NCI-H82 (cell line): ENCODE results near the gene HNF1A.
A peak's percentile ranks its signal among the peaks of the same experiment; 100 is the strongest.

ENCODE experiments used
- DNase-seq: peaks from one replicate; lab custom pipeline; 2025; lab: John Stamatoyannopoulos, UW

HNF1A gene

GRCh38 chr12:120959111-120959878, 19.0 kb upstream of the HNF1A start:
- DNase-seq, result peak; percentile 23

- no peak for DNase-seq
Measured at GRCh38 chr12:120960657-120961056, 17.7 kb upstream of the HNF1A start.

- DNase-seq, result peak; percentile 26
Measured at GRCh38 chr12:120961604-120962531, 16.5 kb upstream of the HNF1A start.

- no peak for DNase-seq
Measured at GRCh38 chr12:120962532-120963020, 15.8 kb upstream of the HNF1A start.

DNA sequence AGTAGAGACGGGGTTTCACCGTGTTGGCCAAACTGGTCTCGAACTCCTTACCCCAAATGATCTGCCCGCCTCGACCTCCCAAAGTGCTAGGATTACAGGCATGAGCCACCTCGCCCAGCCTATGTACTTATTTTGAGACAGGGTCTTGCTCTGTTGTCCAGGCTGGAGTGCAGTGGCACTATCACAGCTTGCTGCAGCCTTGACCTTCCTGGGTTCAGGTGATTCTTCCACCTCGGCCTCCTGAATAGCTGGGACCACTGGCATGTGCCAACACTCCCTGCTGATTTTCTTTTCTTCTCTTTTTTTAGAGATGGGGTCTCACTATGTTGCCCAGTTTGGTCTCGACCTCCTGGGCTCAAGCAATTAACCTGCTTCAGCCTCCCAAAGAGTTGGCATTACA, 14.0 kb upstream of the HNF1A start:
- DNase-seq, result no peak

- no peak for DNase-seq
Measured at GRCh38 chr12:120965534-120966091, 12.7 kb upstream of the HNF1A start.

DNA sequence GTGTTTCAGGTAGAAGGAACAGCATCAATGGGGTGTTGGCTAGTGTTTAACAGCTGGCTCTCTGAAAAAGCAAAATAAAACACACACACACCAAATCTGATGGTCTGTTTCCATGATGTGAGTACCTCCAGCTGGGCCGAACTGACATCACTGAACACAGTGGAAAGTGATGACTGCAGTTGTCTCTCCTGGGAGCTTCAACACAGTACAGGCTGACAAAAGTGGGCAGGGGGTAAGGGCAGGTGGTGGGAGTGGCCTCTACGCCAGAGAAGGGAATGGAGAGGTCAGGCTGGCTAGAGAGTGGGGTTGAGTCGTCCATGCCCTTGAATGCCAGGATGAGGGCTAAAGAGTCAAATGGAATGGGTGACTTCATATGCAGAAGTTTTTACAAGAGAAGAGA, 8.0 kb upstream of the HNF1A start:
- no peak for DNase-seq

GRCh38 chr12:120971299-120972180, 6.8 kb upstream of the HNF1A start:
- peak; percentile 64 for DNase-seq

GRCh38 chr12:120972870-120973543, 5.3 kb upstream of the HNF1A start:
- no peak for DNase-seq

DNA sequence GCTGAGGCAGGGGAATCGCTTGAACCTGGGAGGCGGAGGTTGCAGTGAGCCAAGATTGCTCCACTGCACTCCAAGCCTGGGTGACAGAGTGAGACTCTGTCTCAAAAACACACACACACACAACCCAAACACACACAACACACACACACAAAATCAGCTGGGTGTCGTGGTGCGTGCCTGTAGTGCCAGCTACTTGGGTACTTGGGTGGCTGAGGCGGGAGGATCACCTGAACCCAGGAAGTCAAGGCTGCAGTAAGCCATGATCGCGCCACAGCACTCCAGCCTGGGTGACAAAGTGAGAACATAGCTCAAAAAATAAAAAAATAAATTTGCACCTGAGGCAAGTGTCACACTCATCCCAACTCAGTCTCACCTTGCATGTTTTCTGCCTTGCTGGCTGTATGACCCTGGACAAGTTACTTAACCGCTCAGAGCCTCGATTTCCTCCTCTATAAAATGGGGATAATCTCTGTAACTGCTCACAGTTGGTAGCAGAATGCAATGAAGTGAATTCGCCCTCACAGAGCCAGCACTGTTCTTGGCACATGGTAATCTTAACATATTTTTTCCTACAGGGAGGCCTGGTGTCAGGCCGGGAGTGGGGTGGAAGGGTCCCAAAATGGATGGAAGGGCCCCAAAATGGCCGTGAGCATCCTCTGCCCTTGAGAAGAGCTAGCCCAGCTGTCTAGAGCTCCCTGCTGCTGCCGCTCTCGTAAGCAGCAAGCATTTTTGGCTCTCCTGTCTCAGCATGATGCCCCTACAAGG, 630 bp upstream of the HNF1A start:
- no peak for DNase-seq

GRCh38 chr12:120979220-120979861, 998 bp downstream of the HNF1A start:
- no peak for DNase-seq

DNA sequence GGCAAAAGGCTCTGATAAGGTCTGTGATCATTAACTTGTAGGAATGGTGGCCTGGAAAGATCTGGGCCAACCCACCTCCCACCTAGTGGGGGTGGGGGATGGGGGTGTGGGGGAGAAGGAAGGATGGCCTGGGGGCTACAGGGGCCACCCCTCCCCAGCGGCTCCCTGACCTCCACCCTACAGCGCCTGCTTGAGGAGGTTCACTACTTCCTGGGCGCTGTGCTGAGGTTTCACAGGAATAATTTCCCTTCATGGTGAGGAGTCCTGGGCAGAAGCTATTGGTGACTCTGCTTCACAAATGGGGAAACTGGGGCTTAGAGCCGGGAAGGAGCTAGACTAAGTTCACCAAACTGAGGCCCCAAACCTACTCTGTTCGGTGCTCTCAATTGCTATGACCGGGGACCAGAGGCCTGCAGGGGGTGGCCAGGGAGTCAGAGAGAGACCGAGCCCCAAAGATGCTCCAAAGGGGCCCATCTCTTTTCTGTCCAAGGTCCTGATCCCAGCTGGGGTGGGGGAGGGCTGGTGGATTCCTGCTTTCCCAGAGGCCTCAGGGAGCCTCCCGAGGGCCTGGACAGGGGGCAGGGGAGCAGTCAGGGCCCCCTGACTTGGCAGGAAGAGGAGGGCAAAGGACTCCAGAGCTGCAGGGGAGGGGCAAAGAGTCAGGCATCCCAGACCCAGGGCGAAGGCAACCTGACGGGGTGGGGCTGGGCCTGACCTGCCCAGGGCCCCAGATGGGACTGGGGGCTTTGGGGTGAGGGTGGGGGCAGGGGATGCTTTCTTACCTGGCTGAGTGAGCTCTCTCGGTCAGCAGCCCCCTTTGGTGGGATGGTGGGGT, 1.7 kb downstream of the HNF1A start:
- DNase-seq, result no peak

DNA sequence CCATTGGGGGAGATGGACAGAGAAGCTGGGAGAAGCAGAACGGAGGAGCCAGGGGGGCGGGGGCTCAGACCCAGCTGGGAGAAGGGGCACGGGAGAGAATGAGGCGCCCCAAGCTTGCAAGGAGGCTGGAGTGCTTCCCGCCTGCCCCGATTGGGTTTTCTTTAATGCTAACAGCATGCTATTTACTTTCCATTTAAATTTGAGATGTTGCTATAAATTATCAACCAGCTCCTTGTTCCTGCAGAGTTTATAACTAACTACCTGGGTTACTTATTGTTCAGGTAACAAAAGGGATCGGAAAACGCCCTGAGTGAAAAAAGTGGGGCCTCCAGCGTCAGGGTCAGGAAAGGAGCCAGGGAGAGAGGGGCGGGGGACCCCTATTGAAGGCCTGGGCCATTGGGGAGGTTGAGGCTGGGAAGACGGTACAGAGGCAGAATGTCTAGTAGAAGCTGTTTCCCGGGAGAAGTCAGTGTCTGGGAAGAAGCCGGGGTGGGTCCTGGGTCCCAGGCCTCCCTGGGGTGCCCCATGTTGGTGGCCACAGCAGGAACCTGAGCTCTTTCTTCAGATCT, 2.5 kb downstream of the HNF1A start:
- no peak for DNase-seq

DNA sequence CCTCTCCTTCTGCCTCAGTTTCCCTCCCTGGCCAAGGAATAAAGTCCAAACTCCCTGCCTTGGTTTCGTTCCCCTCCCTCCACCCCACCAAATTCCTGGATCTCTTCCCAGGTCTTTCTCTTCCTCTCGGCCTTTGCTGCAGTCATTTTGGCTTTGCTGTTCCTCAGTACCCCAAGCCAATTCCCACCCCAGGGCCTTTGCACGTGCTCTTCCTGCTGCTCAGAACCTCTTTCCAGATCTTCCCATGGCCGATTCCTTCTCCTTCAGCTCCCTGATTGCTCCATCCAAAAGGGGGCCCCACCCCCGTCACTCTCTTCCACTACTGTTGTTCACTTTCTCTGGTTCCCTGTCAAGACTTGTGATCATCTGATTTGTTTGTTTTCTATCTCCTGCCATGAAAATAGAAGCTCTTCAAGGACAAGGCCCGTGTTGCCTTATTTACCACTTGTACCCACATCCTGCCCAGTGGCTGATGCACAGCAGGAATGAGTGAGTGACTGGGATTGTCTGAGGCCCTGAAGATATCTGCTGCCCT, 3.1 kb downstream of the HNF1A start:
- no peak for DNase-seq

GRCh38 chr12:120982659-120983058, 4.3 kb downstream of the HNF1A start:
- no peak for DNase-seq

GRCh38 chr12:120983759-120984158, 5.4 kb downstream of the HNF1A start:
- DNase-seq, result no peak

- peak; percentile 12 for DNase-seq
Measured at GRCh38 chr12:120984351-120984898, 6.1 kb downstream of the HNF1A start.

DNA sequence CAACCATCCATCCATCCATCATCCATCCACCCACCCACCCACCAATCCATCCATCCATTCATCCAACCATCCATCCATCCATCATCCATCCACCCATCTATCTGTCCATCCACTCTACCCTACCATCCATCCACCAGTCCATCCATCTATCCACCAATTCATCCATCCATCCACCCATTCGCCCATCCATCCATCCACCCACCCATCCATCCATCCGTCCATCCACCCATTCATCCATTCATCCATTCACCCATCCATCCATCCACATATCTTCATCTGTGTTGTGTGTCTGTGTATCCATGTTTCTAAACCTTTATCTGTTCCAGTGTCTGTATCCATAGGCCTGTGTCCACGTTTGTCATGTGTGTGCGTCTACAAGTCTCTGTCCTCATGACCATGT, 9.9 kb downstream of the HNF1A start:
- DNase-seq, result no peak
